ENCODE results near the gene CCDC117.
"Not testable (repeated sequence)": the region's sequence is repeated elsewhere in the genome, so short reads cannot be mapped to it uniquely, and the experiment has no call there.

CCDC117 gene

GRCh38 chr22:28772633-28773460, at the start of gene CCDC117:
Gene CCDC117, plus strand, starts transcription at chr22:28772695. Its CDS starts 155 bp downstream, at chr22:28772850.
- peak; percentile 88 for DNase-seq (ENCODE audit: low spot score)

- DNase-seq (ENCODE audit: low spot score) = no peak
These were observed 44.5 kb upstream of the CCDC117 start for GRCh38 chr22:28728002-28728401.

- DNase-seq (ENCODE audit: low spot score) = no peak
These were observed 43.7 kb upstream of the CCDC117 start for GRCh38 chr22:28728621-28729313.

- no peak for DNase-seq (ENCODE audit: low spot score)
These were observed 42.3 kb upstream of the CCDC117 start for GRCh38 chr22:28730179-28730578.

GRCh38 chr22:28734393-28734792, 38.1 kb upstream of the CCDC117 start:
- no peak for DNase-seq (ENCODE audit: low spot score)

GRCh38 chr22:28736301-28737155, 36.0 kb upstream of the CCDC117 start:
- no peak for DNase-seq (ENCODE audit: low spot score)

GRCh38 chr22:28737701-28738100, 34.8 kb upstream of the CCDC117 start:
- DNase-seq (ENCODE audit: low spot score) = no peak

GRCh38 chr22:28738876-28739275, 33.6 kb upstream of the CCDC117 start:
- DNase-seq (ENCODE audit: low spot score) = not testable (repeated sequence)

GRCh38 chr22:28741200-28741784, 31.2 kb upstream of the CCDC117 start:
- DNase-seq (ENCODE audit: low spot score) = no peak

GRCh38 chr22:28741785-28742561, 30.5 kb upstream of the CCDC117 start, which contains the start of the genes CHEK2 and HSCB:
Gene CHEK2, minus strand, starts transcription at chr22:28741820. Its CDS starts 7,099 bp downstream, at chr22:28734721.
Gene HSCB, plus strand, starts transcription at chr22:28742039. Its CDS starts 57 bp downstream, at chr22:28742096.
- peak; percentile 98 for DNase-seq (ENCODE audit: low spot score)

GRCh38 chr22:28742562-28742962, 29.9 kb upstream of the CCDC117 start:
- no peak for DNase-seq (ENCODE audit: low spot score)

GRCh38 chr22:28743852-28744251, 28.6 kb upstream of the CCDC117 start:
- no peak for DNase-seq (ENCODE audit: low spot score)

- DNase-seq (ENCODE audit: low spot score) = peak; percentile 44
These were observed 22.0 kb upstream of the CCDC117 start for GRCh38 chr22:28750471-28750881.

- not testable (repeated sequence) for DNase-seq (ENCODE audit: low spot score)
These were observed 18.0 kb upstream of the CCDC117 start for GRCh38 chr22:28754512-28754911.

- DNase-seq (ENCODE audit: low spot score) = no peak
These were observed 12.5 kb upstream of the CCDC117 start for GRCh38 chr22:28759861-28760560.

GRCh38 chr22:28761449-28761755, 11.1 kb upstream of the CCDC117 start:
- DNase-seq (ENCODE audit: low spot score) = no peak

GRCh38 chr22:28762000-28762399, 10.5 kb upstream of the CCDC117 start:
- DNase-seq (ENCODE audit: low spot score) = not testable (repeated sequence)

- DNase-seq (ENCODE audit: low spot score) = no peak
These were observed 5.9 kb upstream of the CCDC117 start for GRCh38 chr22:28766628-28767027.

GRCh38 chr22:28768701-28769393, 3.6 kb upstream of the CCDC117 start:
- DNase-seq (ENCODE audit: low spot score) = no peak
